Measurements from ENCODE around the gene CACNA1G.

CACNA1G gene

DNA sequence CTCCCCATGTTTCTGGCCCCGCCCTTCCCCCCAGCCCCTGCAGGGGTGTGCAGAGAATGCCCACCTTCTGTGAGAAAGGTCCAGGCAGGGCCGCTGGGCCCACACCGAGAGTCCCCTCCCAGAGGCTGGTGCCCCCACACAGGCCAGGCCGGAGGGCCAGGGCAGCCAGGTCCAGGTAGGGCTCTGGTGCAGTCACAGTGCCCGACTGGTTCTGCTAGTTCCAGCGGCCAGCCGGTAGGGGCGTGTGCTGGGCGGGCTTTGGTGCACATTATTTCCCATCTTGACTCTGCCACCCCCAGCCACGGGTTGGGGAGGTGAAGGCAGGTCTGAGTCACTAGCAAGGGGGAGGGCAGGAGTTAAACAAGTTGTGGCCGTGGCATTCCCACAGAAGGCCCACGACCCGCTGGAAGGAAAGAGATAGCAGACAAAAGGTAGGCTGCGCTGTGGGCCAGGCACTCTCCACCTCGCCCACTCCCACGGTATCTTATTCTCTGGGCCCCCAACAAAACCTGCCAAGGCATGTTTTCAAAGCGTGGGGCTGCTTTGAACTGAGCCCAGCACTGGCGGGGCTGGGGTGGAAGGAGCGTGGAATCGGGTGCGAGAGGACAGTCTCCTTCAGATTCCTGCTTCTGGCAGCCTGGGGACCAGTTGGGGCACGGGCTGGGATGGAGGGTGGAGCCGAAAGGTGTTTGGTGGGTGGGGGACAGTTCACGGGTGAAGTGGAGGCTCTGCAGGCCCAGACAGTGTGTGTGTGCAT is 26.1 kb upstream of the CACNA1G start:
- no peak for FAIRE-seq

DNA sequence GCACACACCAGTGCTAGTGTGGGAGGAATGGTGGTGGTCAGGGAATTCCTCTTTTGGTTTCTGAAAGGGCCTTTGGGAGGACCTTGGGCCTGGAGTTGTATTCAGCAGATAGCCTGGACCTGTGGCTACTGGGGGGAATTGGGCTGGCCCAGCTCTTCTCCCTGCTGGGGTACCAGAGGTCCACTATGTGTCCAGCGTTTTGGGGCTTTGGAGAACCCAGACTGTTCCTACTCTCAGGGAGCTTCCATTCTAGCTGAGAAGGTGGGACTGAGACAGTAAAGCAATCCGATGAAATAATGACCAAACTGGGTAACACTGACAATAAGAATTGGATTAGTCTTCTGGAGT is 25.6 kb upstream of the CACNA1G start:
- FAIRE-seq: no peak

DNA sequence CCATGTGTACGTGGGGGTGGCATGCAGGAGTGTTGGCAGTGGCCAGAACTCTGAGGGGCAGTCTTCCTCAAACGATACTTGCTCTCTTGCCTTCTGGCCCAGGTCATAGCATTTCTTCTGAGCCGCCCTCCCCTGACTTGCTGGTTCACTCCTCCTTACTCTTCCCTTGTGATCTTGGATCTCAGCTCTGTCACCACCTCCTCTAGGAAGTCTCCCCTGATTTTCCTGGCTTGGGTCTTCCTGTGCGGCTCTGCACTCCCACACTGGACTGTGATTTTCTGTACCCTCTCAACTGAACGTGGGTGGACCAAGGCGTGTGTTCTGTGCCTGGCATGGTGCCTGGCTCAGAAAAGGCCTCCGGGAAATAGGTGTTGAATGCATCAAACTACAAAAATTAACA is 25.1 kb upstream of the CACNA1G start:
- FAIRE-seq: no peak

DNA sequence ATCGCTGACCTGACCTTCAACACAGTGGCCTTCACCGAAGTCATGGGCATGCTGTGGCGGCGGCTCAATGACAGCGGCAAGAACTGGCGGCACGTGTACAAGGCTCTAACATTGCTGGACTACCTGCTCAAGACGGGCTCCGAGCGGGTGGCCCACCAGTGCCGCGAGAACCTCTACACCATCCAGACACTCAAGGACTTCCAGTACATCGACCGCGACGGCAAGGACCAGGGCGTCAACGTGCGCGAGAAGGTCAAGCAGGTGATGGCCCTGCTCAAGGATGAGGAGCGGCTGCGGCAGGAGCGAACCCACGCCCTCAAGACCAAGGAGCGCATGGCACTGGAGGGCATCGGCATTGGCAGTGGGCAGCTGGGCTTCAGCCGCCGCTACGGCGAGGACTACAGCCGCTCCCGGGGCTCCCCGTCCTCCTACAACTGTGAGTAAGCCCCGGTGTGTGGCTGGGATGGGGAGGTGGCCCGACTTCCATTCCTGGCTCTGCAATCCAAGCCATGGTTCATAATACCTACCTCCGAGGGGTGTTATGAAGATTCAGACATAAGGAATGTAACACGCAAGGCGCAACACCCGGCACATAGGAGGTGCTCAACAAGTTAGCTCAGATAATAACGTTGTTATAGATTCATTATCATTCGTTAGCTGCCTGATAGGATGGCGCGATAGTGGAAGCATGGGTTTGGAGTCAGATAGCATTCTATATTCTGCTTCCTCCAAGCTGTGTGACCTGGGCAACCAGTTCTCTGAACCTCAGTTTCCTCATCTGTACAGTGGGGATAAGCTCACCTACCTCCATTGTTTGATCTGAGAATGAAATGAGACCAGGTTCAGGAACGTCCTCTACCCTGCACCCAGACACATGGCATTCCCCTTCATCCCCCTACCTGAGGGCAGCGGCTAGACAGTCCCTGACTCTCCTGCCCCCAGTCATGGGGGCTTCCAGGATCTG is 23.6 kb upstream of the CACNA1G start:
- no peak for FAIRE-seq

DNA sequence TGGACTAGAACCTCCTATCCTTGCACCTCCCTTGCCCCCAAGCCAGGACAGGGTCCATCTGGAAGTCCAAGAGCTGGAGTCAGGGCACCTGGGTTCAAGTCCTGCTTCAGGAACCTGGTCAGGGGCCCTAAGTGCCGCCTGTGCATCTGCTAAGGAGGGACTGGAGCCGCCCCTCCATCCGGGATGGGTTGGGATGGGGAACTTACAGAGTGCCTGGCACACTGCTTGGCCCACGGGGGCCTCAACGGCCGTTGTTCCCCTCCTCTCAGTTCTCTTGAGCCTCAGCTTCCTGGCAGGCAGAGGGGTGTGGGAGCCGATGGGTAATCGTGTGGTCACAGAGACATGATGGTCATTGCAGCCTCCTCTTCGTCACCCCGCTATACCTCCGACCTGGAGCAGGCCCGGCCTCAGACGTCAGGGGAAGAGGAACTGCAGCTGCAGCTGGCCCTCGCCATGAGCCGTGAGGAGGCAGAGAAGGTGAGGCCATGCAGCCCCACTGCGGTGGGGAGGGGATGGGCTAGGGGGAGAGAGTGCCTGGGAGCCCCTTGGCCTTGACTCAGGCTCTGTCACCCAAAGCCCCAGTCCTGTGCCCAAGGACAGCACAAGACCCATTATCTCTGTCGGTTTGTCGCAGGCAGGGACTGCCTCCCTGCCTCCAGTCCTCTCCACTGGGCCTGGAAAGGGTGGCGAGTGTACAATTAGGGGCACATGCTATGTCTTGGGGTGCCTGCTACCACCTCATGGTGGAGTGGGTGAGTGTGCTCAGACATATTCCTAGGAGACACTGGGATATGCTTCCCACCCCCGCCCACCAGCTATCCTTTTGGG is 22.6 kb upstream of the CACNA1G start:
- no peak for FAIRE-seq

DNA sequence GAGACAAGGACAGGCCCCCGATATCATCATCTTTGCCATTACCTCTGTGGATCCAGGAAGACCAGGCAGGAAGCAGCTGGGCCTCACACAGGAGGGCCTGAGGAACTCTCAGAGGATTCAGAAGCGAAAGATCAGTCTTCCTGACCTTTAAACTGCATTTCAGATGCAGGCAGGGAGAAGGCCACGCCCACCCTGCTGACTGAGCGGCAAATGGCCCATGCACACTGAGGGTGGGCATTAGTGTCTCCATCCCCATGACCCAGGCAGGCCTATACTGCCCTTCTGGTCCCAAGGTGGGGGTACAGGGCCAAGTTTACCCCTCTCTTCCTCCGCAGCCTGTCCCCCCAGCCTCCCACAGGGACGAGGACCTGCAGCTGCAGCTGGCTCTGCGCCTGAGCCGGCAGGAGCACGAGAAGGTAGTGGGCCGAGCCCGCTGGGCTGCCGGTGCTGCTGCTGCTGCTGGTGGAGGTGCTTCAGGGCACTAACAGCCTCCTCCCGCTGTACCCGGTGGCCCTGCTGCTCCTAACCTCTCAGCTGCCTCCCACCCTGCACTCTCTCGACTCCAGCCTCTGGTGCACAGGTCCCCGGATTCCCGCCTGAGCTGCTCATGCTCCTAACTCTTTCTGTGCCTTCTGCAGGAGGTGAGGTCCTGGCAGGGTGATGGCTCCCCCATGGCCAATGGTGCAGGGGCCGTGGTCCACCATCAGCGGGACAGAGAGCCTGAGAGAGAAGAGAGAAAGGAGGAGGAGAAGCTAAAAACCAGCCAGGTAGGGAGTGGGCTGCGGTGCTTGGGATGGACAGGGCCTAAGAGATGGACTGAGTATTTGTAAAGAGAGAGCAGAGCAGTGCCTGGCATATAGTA is 21.7 kb upstream of the CACNA1G start:
- FAIRE-seq: no peak

DNA sequence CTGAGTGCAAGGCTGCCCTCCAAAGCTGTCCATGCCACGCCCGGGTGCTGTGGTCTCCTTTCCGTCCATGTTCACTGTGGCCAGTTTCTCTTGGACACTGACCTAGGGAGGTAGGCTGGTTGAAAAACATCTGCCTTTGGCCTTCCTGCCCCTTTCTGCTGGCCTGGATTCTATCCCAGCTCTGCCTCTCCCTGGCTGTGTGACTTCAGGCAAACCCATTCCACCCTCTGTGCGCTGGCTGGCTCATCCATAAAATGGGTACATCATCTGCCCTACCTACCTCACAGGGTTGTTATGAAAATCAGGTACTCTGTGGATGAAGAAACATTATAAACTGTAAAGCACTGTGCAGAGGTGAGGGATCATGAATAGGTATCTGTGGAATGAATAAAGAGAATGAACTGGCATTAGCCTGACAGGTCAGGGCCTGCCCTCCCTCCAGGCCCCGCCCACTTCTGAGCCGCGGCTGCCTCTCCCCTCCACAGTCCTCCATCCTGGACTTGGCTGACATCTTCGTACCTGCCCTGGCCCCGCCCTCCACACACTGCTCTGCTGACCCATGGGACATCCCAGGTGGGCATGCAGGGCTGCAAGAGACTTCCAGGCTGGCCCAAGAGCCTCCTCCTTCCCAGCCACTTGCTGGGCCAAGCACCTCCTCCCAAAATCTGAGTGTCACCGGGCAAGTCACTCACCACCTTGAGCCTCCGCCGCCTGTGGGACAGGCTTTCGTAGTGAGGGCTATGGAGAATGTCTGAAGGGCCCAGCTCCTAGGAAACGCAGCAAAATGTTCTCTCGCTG is 20.6 kb upstream of the CACNA1G start:
- no peak for FAIRE-seq

DNA sequence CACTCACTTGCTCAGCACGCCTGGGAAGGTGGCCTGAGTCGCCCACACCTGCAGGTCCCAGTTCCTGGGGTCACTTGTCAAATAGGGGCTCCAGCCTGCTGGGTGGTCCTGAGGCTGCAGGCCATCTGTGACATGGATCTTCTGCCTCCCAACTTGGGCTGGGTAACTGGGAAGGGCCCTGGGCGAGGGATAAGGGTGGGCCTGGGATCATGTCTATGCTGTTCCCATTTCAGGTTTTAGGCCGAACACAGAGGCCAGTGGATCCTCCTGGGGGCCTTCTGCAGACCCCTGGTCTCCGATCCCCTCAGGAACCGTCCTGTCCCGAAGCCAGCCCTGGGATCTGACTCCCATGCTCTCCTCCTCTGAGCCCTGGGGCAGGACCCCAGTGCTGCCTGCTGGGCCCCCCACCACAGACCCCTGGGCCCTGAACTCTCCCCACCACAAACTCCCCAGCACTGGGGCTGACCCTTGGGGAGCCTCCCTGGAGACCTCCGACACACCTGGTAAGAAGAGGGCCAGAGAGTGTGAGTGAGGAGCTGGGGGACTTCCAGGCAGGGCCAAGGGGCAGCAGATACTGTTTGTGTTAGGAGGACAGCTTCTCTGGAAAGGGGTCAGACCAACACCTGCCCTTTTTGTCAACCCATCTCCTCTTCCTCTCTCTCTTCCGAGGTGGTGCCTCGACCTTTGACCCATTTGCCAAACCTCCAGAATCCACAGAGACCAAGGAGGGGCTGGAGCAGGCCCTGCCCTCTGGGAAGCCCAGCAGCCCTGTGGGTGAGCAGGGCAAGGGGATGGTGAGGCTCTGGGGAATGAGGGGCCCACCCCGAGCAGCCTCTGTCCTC is 19.7 kb upstream of the CACNA1G start:
- no peak for FAIRE-seq

DNA sequence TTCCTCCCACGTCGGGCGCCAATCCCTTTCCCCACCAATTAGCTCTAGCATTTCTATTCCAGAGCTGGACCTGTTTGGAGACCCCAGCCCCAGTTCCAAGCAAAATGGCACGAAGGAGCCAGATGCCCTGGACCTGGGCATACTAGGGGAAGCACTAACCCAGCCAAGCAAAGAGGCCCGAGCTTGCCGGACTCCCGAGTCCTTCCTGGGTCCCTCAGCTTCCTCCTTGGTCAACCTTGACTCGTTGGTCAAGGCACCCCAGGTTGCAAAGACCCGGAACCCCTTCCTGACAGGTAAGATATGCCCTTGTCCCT is 19.2 kb upstream of the CACNA1G start:
- FAIRE-seq: no peak

DNA sequence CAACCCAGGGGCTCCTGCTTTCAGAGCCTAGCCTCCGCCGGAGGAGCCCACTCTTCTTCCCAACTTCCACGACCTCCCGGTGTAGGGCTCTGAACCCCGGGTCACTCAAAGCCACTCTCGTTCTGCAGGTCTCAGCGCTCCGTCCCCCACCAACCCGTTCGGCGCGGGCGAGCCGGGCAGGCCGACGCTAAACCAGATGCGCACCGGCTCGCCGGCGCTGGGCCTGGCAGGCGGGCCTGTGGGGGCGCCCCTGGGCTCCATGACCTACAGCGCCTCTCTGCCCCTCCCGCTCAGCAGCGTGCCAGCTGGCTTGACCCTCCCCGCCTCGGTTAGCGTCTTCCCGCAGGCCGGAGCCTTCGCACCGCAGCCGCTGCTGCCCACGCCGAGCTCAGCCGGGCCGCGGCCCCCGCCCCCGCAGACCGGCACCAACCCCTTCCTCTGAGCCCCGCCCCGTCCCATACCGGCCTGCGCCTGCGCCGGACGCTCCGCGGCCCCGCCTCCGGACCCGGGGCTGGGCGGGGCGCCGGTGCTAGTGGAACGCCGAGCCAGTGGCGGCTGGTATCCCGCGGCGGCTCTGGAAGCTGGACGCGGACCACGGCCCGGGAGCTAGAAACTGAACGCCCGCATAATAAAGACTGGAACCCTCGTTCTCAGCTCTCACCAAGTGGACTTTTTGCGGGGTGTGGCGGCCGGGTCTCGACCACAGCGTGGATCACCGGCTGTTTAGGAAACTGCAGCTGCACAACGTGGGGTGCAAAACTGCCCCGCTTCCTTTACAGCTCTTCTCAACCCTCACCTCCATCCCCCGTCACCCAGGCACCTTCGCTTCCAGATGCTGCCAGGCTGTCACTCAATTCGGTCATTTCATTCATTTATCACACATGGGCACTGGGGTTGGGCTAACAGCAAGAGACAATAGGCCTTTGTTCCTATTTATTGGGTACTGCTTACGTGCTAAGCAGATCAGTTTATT is 18.5 kb upstream of the CACNA1G start:
- no peak for FAIRE-seq

DNA sequence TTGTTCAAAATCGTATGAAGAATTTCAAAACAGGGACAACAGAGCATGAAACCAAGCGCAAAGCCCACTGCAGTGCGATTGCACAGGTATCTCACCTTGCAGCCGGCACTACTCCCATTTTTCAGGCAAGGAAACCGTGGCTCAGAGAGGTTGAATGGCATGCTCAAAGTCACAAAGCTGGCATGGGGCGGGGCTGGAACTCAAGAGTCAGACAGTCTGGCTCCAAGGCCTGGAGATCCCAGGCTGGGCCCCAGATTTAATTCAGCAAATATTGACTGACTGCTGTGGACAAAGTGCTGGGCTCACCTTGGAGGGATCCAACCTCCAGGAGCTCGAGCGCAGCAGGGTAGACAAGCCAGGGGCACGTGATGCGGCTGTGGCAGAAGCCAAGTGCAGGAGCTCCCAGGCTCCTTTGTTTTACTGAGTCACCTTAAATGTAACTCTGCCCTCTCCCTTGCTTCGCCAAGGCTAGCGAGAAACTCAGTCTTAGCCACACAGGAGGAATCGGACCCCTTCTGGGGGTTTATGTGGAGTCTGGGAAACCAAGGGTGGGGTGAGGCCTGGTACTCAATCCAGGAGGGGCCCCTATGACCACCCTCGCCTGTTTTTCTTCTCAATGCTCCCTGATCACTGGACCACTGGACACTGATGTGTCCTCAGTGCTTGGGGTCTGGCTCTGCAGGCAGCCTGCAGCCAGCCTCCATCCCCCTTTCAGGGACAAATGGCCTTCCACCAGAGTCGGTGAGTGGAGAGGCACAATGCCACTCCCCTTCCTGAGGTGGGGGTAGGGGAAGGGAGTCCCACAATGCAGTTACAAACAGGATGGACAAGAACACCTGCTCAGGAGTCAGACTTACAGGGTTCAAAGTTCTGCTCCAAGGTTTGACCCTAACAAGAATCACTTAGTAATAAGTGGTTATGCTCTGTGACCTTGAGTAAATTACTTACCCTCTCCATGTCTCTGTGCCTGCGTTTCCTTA is 17.4 kb upstream of the CACNA1G start:
- FAIRE-seq: no peak

DNA sequence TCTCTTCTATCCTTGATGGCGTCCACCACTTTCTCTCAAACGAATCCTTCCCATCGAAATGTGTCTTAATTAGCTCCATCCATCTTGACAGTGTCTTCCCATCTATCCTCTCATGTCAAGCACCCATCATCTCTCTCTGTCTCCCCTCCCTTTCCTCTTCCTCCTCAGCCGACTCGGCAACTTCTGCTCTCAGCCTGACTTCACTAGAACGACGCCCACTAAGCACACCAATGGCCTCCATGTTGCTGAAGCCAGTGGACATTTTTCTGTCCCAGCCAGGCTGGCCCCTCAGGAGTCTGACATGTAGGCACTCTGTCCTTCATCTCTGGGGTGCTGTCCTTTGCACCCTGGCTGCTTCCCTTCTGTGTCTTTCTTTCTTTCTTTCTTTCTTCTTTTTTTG is 16.0 kb upstream of the CACNA1G start:
- FAIRE-seq: no peak

DNA sequence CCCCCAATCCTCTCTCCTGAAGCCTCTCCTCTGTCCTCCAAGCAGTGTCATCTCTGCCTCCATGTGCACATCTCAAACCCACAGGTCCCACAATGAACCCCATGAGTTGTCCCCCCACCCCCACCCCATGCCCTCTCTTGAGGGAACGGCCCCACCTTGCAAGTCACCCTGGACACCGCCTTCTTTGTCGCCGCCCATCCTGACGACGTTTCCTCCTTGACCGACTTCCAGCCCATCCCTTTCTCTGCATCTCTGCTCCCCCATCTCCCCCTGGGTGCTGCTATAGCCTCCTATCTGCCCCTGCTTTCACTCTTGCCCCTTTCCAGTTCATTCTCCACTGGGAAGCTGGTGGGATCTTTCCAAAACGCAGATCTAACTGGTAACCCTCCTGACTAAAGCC is 15.2 kb upstream of the CACNA1G start:
- FAIRE-seq: no peak

DNA sequence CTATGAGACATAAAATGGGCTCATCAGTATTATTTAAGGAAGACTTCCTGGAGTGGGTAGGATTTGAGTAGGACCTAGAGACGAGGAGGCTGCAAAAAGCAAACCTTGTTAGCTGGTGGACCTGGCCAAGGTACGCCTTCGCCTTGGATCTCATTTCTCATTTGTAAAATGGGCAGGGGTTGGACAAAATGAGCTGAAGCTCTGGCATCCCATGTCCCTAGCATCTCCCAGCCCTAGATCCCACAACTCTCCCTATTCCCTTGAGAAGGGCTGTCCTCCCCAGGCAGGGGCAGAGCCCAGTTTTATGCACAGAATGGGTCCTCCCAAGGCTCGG is 13.8 kb upstream of the CACNA1G start:
- no peak for FAIRE-seq

DNA sequence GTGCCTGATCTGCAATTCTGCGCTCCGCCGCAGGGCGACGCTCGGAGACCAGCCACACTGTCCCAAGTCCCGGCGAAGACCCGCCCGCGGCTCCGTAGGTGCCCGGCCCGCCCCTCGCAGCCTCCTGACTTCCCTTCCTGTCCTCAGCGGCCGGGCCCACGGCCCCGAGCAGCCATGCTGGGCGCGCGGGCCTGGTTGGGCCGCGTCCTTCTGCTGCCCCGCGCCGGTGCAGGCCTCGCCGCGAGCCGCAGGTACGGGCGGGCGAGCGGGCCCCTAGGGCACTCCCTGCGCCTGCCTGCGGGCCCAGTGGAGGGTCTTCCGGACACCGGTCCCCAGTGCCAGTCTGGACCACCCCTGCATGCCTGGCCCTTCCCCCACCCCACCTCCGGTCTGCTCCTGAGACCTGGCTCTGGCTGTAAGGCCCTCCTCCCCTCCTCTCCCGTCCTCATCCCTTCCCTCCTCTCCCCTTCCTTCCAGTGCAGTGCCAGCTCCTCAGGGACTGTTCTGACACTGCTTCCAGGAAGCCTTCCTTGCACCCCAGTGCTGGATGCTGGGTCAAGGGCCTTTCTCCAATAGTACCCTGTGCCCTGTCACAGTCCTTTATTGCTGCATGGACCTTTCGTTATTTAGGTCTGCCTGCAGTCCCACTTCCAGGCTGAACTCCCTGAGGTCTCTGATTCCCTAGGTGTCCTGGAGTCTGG is 13.3 kb upstream of the CACNA1G start, which contains the start of gene SPATA20:
Gene SPATA20, plus strand, starts transcription at position 140 of the 701 bp plus-strand sequence. Its CDS starts 35 bp downstream, at position 175.
- no peak for FAIRE-seq

DNA sequence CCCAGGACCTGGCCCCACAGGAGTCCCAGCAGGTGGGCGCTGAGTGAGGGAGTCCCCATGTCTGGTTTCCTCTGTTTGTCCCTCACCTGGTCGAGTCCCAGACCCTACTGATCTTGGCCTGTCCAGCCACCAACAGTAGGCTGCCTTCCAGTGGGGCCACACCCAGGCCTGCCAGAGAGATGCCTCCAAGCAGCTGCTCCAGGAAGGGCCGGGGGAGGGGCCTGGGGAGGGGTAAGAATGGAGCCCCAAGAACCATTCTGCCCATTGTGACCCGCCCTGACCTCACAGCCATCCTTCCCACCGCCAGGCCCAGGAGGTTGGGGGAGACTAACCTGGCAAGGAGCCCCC is 12.8 kb upstream of the CACNA1G start:
- no peak for FAIRE-seq

DNA sequence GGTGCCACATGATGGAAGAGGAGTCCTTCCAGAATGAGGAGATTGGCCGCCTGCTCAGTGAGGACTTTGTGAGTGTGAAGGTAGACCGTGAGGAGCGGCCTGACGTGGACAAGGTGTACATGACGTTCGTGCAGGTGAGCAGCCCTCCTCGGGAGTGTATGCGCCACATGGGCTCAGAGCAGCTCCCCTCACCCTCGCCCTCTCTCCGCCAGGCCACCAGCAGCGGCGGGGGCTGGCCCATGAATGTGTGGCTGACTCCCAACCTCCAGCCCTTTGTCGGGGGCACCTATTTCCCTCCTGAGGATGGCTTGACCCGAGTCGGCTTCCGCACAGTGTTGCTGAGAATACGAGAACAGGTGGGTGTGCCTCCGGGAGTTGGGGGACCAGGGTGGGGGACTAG is 11.7 kb upstream of the CACNA1G start:
- no peak for FAIRE-seq

Measured in TTC549 (cell line).